Mucosa of rectum (tissue), 2 donors: ENCODE measurements around the gene FERMT2.

Experiments used
- H3K27ac ChIP-seq, 2 donors: one replicate each; pipeline ENCODE4 v1.7.0; 2013; ENCODE audit warnings: inconsistent platforms in 2 of 2, low read depth in 2 of 2, low read length in 2 of 2
- H3K27me3 ChIP-seq, 2 donors: one replicate each; pipeline ENCODE4 v1.7.0; 2013; ENCODE audit warnings: low read length in 2 of 2; ENCODE audit not compliant: control insufficient read depth in 2 of 2, insufficient read depth in 2 of 2
- H3K36me3 ChIP-seq, 2 donors: one replicate each; pipeline ENCODE4 v1.7.0; 2013; ENCODE audit warnings: low read length in 2 of 2; ENCODE audit not compliant: control insufficient read depth in 2 of 2, insufficient read depth in 2 of 2
- H3K4me1 ChIP-seq, 2 donors: one replicate each; pipeline ENCODE4 v1.7.0; 2013; ENCODE audit warnings: low read length in 2 of 2, mild to moderate bottlenecking in 1 of 2; ENCODE audit not compliant: control insufficient read depth in 2 of 2, insufficient read depth in 2 of 2
- H3K4me3 ChIP-seq, 2 donors: one replicate each; pipeline ENCODE4 v1.7.0; 2013; ENCODE audit warnings: low read length in 2 of 2
- H3K9ac ChIP-seq, 2 donors: one replicate each; pipeline ENCODE4 v1.7.0; 2013; ENCODE audit warnings: low read length in 2 of 2, low read depth in 1 of 2, mild to moderate bottlenecking in 1 of 2
- H3K9me3 ChIP-seq, 2 donors: one replicate each; pipeline ENCODE4 v1.7.0; 2013; ENCODE audit warnings: low read length in 2 of 2; ENCODE audit not compliant: control insufficient read depth in 2 of 2
- donor health status: healthy.
- donor health status: Normal muscosa, but diverticular disease.

FERMT2 gene

DNA sequence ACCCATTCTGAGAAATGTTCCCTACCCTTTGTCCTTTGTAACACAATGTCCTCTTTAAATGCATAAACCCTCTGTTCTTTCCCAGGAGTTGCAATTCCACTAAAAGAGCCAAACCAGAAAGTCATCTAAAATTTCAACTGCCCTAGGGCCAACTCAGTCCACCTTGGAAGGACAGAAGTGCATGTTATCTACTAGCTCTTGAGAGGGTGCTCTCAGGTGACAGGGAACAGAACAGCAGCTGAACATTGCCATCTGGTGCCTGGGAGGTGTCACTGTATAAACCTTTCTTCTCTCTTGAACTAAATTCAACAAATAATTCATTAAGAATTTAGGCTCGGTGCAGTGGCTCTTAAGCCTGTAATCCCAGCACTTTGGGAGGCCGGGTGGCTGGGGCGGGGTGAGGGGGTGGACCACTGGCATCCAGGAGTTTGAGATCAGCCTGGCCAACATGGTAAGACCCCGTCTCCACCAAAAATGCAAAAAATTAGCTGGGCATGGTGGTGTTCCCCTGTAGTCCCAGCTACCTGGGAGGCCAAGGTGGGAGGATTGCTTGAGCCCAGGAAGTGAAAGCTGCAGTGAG lies 10.3 kb upstream of the FERMT2 start:
- H3K36me3 ChIP-seq = no peaks in the 10 kb centered on the region
- no peaks in the 10 kb centered on the region for H3K9me3 ChIP-seq
- H3K9ac ChIP-seq = no peak overlapping the region
- H3K27me3 ChIP-seq = no peaks in the 10 kb centered on the region
- H3K27ac ChIP-seq = no peak overlapping the region
- no peak overlapping the region for H3K4me3 ChIP-seq
- no peaks in the 10 kb centered on the region for H3K4me1 ChIP-seq

DNA sequence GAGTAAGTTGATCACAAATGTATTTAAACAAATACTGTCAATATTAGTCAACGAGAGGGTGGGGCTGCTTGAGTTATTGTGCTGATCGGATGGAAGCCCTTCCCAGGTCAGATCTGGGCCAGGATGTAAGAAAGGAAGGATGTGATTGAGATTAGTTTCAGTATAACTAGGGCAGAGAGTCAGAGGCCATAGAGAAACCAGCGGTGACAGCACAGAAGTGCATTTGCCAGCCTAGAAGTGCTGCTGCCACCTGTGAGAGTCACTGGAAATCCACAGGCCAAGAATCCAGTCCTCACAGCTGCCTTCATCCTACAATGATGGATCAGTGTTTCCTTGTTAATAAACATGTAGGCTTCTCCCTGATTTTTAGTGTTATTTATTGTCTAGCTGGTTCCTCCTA lies 9.8 kb upstream of the FERMT2 start:
- H3K9ac ChIP-seq = no peak overlapping the region

DNA sequence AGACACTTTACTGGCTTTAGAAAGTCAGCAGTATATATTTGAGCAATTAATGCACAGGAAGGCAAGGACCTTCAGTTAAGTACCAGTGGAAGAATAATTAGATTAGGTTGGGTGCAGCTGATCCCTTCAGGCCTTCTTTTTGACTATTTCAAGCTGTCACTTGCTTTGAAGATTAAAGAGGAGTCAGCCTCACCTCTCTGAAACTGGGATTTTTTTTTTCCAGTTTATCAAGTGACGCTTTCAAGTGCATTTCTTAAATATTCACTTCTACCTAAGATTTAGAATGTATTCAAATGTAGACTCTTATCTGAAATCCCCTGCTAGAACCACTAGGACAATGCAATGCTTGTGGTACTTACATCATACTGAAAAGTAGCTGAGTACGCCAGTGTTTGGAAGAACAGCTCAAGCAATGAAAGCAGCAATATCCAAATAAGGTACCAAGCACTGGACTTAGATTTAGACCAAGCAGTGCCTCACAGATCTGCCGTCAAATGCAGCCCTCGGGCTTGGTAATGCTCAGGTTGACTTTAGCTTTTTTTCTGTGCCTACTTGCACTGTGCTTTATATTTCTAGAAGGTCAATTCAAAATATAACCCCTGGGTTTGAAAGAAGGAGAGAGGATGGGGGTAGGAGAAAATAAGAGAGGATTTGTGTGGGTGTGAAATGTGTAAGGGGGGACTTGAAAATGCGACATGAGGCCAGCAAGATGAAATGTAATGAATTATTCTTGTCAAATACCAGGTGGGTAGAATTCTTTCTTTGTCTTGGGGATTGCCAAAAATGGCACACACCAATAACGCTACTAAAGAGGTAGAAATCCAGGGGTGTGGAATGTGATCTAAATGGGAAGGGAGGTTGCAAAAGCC lies 3.7 kb upstream of the FERMT2 start:
- Histone ChIP-seq H3K9me3 (no peaks in the 10 kb centered on the region), H3K9ac (no peak overlapping the region), H3K4me1 (no peaks in the 10 kb centered on the region), H3K36me3 (no peaks in the 10 kb centered on the region), H3K27ac (peak overlapping the region; percentile 22 to 33), H3K27me3 (peaks cover 15 to 16% of the 10 kb centered on the region in 2 donors), H3K4me3 (no peak overlapping the region)

More for the DNA sequence above, 9.8 kb upstream of the FERMT2 start:
- Histone ChIP-seq H3K4me3 (no peak overlapping the region), H3K4me1 (no peaks in the 10 kb centered on the region), H3K9me3 (no peaks in the 10 kb centered on the region), H3K36me3 (no peaks in the 10 kb centered on the region), H3K27me3 (no peaks in the 10 kb centered on the region), H3K27ac (no peak overlapping the region)

DNA sequence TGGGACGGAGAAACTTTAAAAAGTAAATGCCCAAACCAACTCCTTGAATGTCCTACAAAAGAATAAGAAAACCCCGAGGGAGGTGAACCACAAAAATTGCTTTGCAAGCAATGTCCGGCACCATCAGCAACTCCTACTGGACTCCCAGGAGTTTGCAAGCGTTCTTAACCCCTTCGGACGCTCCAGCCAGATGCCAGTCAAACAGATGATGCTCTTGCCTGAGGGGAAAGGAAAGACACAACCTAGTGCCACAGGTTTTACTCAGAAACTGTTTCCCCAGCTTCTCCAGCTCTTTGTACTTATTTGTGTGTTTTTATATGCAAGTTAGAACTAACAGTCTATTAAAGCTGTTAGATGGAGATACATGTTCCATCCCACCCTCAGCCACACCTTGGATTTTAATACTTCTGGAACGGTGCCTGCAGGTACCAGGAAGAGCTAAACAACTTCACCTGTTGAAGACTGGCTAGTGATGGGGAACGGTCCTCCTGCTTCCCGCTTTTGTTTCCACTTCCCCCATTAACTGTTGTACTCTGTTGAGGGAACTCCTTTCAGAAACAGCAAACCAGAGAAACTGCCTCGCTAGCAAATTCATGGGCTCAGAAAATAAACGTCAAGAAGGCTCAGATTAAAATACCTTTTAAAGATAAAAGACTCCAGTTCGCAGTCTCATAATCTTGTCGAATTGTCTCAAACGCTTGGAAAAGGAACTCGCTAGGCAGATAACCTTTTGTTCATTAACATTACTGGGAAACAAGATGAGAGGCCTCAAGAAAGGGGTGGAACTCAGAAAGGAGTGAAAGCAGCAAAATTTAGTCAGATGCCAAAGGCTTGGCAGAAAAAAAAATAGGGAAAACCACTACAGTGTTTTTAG lies 1.1 kb upstream of the FERMT2 start:
- peak overlapping the region; percentile 41 to 46 for H3K9ac ChIP-seq
- H3K27me3 ChIP-seq = peaks cover 27 to 37% of the 10 kb centered on the region in 2 donors
- no peaks in the 10 kb centered on the region for H3K9me3 ChIP-seq
- H3K4me1 ChIP-seq = peaks cover 0 to 2% of the 10 kb centered on the region in 2 donors
- H3K36me3 ChIP-seq = no peaks in the 10 kb centered on the region
- peak overlapping the region; percentile 81 to 86 for H3K27ac ChIP-seq
- H3K4me3 ChIP-seq = peak overlapping the region; percentile 59 to 65

DNA sequence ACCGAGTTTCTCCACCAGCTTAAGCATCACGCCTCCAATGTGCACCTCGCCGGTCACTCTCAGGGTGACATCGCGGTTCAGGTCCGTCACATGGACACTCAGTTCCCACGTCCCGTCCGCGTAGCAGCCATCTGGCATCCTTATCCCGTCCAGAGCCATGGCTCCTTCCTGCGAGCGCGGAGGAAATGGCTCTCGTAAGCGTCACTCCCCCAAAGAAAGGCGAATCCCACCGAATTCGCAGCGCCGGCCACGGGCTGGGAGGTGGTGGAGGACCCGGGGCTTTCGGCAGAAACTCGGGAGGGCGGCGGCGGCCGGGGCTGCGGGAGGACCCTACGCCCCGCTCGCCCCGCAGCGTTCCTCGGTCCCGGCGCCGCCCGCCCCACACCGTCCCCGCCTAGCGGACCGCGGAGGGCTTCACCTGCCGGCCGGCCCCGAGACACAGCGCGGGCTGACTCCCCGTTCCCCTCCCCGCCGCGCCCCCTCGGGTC lies 396 bp downstream of the FERMT2 start:
- no peaks in the 10 kb centered on the region for H3K9me3 ChIP-seq
- peak overlapping the region; percentile 78 to 84 for H3K27ac ChIP-seq
- H3K27me3 ChIP-seq = peaks cover 27 to 37% of the 10 kb centered on the region in 2 donors
- peak overlapping the region; percentile 61 to 66 for H3K9ac ChIP-seq
- H3K36me3 ChIP-seq = no peaks in the 10 kb centered on the region
- peak overlapping the region; percentile 75 to 87 for H3K4me3 ChIP-seq
- peaks cover 0 to 2% of the 10 kb centered on the region in 2 donors for H3K4me1 ChIP-seq

DNA sequence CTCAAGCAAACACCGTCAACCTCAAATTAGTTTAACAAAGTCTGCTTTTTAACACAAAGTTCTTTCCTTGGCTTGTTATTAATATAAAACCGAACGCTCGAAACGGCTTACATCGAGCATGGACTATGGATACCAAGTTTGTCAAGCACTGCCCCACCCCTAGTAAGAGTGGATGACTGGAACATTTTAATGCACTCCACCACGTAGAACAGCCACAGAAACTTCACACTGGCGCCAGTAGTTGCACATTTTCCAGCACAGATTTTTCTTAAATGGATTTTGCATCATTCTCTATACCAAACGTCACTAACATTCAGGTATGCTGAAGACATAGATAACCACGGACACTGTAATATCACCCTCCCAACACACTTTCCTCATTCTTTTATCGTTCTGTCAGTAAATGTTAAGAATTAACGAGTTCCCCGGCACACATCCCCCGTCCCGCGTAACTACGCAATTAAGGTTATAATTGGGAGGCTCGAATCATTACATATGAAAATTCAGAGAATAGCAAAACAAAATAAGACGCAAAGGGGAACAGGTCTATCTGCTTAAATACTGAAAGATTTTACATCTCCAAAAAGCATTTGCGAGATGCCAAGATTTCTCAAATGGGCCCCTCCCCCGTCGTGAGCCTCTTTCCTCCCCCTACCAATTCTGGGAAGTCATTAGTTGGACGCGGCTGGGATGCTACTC lies 990 bp downstream of the FERMT2 start:
- Histone ChIP-seq H3K4me1 (peaks cover 0 to 2% of the 10 kb centered on the region in 2 donors), H3K27ac (peak overlapping the region; percentile 78 to 84), H3K9me3 (no peaks in the 10 kb centered on the region), H3K36me3 (no peaks in the 10 kb centered on the region), H3K9ac (peak overlapping the region; percentile 61 to 66), H3K27me3 (peaks cover 27 to 37% of the 10 kb centered on the region in 2 donors), H3K4me3 (peak overlapping the region; percentile 75 to 87)

DNA sequence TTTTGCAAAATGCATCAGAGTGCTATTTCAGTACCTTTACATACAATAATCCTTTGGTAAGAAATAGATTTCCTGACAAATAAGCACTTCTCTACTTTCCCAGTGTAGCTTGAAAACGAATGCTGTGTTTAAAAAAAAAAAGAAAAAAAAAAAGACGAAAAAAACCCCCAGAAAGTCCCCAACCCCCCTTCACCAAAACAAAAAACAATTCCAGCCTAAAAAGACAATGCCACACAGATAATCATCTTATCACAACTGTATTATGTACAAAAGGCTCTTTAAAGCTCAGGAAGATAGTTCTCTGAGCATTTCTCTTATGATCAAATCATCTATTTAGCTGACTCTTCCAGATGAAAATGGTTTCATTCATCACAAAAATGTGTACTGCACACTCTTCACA lies 1.6 kb downstream of the FERMT2 start:
- peak overlapping the region; percentile 75 to 87 for H3K4me3 ChIP-seq
- peaks cover 27 to 37% of the 10 kb centered on the region in 2 donors for H3K27me3 ChIP-seq
- H3K9ac ChIP-seq = no peak overlapping the region
- no peaks in the 10 kb centered on the region for H3K36me3 ChIP-seq
- H3K9me3 ChIP-seq = no peaks in the 10 kb centered on the region
- H3K27ac ChIP-seq = no peak overlapping the region
- peaks cover 0 to 2% of the 10 kb centered on the region in 2 donors for H3K4me1 ChIP-seq

DNA sequence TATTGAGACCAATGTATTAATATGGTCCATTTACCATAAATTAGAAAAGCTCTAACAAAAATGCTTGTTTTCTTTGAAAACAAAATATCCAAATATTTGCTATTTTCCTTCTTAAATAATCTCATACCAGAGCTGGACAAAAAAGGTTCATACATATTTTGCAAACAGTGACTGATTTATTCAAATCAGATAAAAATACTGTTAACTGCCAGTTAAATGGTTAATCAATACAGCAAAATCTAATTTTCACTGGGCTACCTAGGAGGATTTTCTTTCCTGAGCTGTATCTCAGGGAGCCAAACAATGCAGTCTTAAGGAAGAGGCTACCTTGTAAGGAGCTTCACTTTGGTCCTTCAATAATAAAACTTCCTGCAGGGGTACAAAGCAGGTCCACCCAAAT lies 2.0 kb downstream of the FERMT2 start:
- no peak overlapping the region for H3K9ac ChIP-seq
- no peak overlapping the region for H3K27ac ChIP-seq
- peak overlapping the region; percentile 75 to 87 for H3K4me3 ChIP-seq
- no peaks in the 10 kb centered on the region for H3K36me3 ChIP-seq
- H3K4me1 ChIP-seq = peaks cover 0 to 2% of the 10 kb centered on the region in 2 donors
- peaks cover 27 to 37% of the 10 kb centered on the region in 2 donors for H3K27me3 ChIP-seq
- H3K9me3 ChIP-seq = no peaks in the 10 kb centered on the region

DNA sequence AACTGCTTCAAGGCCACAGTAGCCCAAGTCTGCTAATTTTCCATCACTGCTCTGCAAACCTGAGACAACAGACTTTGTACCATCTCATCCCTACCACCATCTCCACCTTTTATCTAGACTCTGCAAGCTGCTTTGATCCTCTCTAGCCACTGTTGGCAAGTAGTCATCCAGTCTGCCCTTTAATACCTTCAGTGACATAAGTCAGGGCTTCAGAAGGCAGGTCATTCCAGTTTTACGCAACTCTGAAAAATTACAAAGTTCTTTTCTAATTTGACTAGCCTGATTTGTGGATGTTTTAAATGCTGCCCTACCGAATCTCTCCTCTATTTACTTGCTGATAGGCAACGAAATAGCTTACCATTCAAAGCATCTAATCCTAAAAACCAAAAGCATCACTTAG lies 2.8 kb downstream of the FERMT2 start:
- Histone ChIP-seq H3K27ac (no peak overlapping the region), H3K4me3 (no peak overlapping the region), H3K27me3 (peaks cover 27 to 36% of the 10 kb centered on the region in 2 donors), H3K9ac (no peak overlapping the region), H3K9me3 (no peaks in the 10 kb centered on the region), H3K4me1 (peaks cover 0 to 2% of the 10 kb centered on the region in 2 donors), H3K36me3 (no peaks in the 10 kb centered on the region)
